GM21381 (cell line): Measurements from ENCODE around the gene LRMDA.
"Not testable (repeated sequence)": the region's sequence is repeated elsewhere in the genome, so short reads cannot be mapped to it uniquely, and the experiment has no call there.

Source experiments
- ATAC-seq: cut with Tn5 transposase; IDR thresholded peaks from one replicate; pipeline ENCODE4 v1.9.1; 2021; ENCODE audit warnings: mild to moderate bottlenecking, moderate library complexity; ENCODE audit not compliant: unreplicated experiment

LRMDA gene

GRCh38 chr10:76125900-76126299, 694.5 kb downstream of the LRMDA start:
- no peak for ATAC-seq

GRCh38 chr10:76126607-76127527, 695.4 kb downstream of the LRMDA start:
- ATAC-seq = no peak

- ATAC-seq = no peak
Measured at GRCh38 chr10:76127984-76128589, 696.7 kb downstream of the LRMDA start.

- no peak for ATAC-seq
Measured at GRCh38 chr10:76129213-76129612, 697.8 kb downstream of the LRMDA start.

- ATAC-seq = no peak
Measured at GRCh38 chr10:76130892-76131291, 699.5 kb downstream of the LRMDA start.

GRCh38 chr10:76133597-76134255, 702.3 kb downstream of the LRMDA start:
- no peak for ATAC-seq

- ATAC-seq = no peak
Measured at GRCh38 chr10:76136961-76137360, 705.5 kb downstream of the LRMDA start.

- ATAC-seq = no peak
Measured at GRCh38 chr10:76138286-76138685, 706.9 kb downstream of the LRMDA start.

- ATAC-seq = no peak
Measured at GRCh38 chr10:76138906-76139305, 707.5 kb downstream of the LRMDA start.

- ATAC-seq = no peak
Measured at GRCh38 chr10:76139431-76139830, 708.0 kb downstream of the LRMDA start.

- no peak for ATAC-seq
Measured at GRCh38 chr10:76141376-76141775, 710.0 kb downstream of the LRMDA start.

GRCh38 chr10:76148217-76148616, 716.8 kb downstream of the LRMDA start:
- not testable (repeated sequence) for ATAC-seq

GRCh38 chr10:76149182-76149581, 717.8 kb downstream of the LRMDA start:
- ATAC-seq = no peak

- no peak for ATAC-seq
Measured at GRCh38 chr10:76149602-76150138, 718.2 kb downstream of the LRMDA start.

GRCh38 chr10:76150139-76150875, 718.9 kb downstream of the LRMDA start:
- ATAC-seq = no peak

- ATAC-seq = no peak
Measured at GRCh38 chr10:76150876-76151288, 719.5 kb downstream of the LRMDA start.

- no peak for ATAC-seq
Measured at GRCh38 chr10:76152186-76152585, 720.8 kb downstream of the LRMDA start.

- no peak for ATAC-seq
Measured at GRCh38 chr10:76155961-76156360, 724.5 kb downstream of the LRMDA start.

GRCh38 chr10:76160446-76161300, 729.2 kb downstream of the LRMDA start:
- no peak for ATAC-seq

GRCh38 chr10:76161301-76161582, 729.8 kb downstream of the LRMDA start:
- ATAC-seq = no peak
